ENCODE measurements around the gene ZNF213. TPM values are rescaled to one million over a fixed set of nuclear protein-coding genes. Genes with fewer than 3 reads are reported as not detected.

Gene ZNF213
- polyA plus RNA-seq (2013, experiment 1 of 2) = 4.3 TPM
- polyA plus RNA-seq (2013, experiment 2 of 2) = 4.6 TPM

GRCh38 chr16:3134338-3135125 is at the start of gene ZNF213:
ZNF213 (plus strand) TSS chr16:3135029; CDS start chr16:3137281, 2,252 bp downstream.
- peak within 1 kb of the TSS; percentile 99 for H3K9ac ChIP-seq (ENCODE audit: low read length)
- peak; percentile 100 for DNase-seq
- H3K18ac ChIP-seq (ENCODE audit: low read length) = peak within 1 kb of the TSS; percentile 91
- H3K4ac ChIP-seq (ENCODE audit: low read depth, low read length) = peak within 1 kb of the TSS; percentile 96
- no peaks in the 10 kb centered on the region for H3K36me3 ChIP-seq (ENCODE audit: control insufficient read depth, insufficient read depth, low read length)
- peak within 1 kb of the TSS; percentile 99 for H3K56ac ChIP-seq (ENCODE audit: low read length)
- H3K27me3 ChIP-seq (ENCODE audit: insufficient read depth, low read length, poor library complexity) = no peaks in the 10 kb centered on the region
- no CpG with 5 or more reads among the region's 63 CpGs for WGBS (ENCODE audit: extremely low coverage, insufficient coverage, low lambda C conversion rate)
- peak within 1 kb of the TSS; percentile 79 for H3K27ac ChIP-seq (ENCODE audit: low read depth, low read length)
- H2BK120ac ChIP-seq (ENCODE audit: low read depth, low read length) = no peak within 1 kb of the TSS
- no peak within 1 kb of the TSS for H2BK5ac ChIP-seq (ENCODE audit: low read length)
- H3K79me1 ChIP-seq (ENCODE audit: low read length) = peaks cover 4% of the 10 kb centered on the region
- peak within 1 kb of the TSS; percentile 95 for H3K4me2 ChIP-seq (ENCODE audit: low read length)
- H4K8ac ChIP-seq (ENCODE audit: low read depth, low read length) = no peak within 1 kb of the TSS
- peak within 1 kb of the TSS; percentile 98 for H3K4me3 ChIP-seq (ENCODE audit: low read length)
- H2BK15ac ChIP-seq (replicated peaks; ENCODE audit: low read depth) = no peak within 1 kb of the TSS
- no peak within 1 kb of the TSS for H3K23ac ChIP-seq (ENCODE audit: low read length)
- H3K79me2 ChIP-seq (ENCODE audit: control insufficient read depth, insufficient read depth, low read length) = peaks cover 13% of the 10 kb centered on the region
- peaks cover 2% of the 10 kb centered on the region for H3K4me1 ChIP-seq (ENCODE audit: control insufficient read depth, low read depth, low read length)
- peak within 1 kb of the TSS; percentile 78 for H2AK5ac ChIP-seq (ENCODE audit: low read length)
- H4K5ac ChIP-seq (ENCODE audit: low read length) = no peak within 1 kb of the TSS

- no peak overlapping the region for H3K4me2 ChIP-seq (ENCODE audit: low read length)
- no peak overlapping the region for H3K4ac ChIP-seq (ENCODE audit: low read depth, low read length)
- no peak overlapping the region for H2BK120ac ChIP-seq (ENCODE audit: low read depth, low read length)
- no peak overlapping the region for H2AK5ac ChIP-seq (ENCODE audit: low read length)
- WGBS (ENCODE audit: extremely low coverage, insufficient coverage, low lambda C conversion rate) = no CpG with 5 or more reads among the region's 17 CpGs
- no peaks in the 10 kb centered on the region for H3K79me2 ChIP-seq (ENCODE audit: control insufficient read depth, insufficient read depth, low read length)
- H3K36me3 ChIP-seq (ENCODE audit: control insufficient read depth, insufficient read depth, low read length) = peaks cover 13% of the 10 kb centered on the region
- no peak overlapping the region for H3K23ac ChIP-seq (ENCODE audit: low read length)
- H2BK5ac ChIP-seq (ENCODE audit: low read length) = no peak overlapping the region
- no peak overlapping the region for H4K5ac ChIP-seq (ENCODE audit: low read length)
- H3K18ac ChIP-seq (ENCODE audit: low read length) = no peak overlapping the region
- no peaks in the 10 kb centered on the region for H3K27me3 ChIP-seq (ENCODE audit: insufficient read depth, low read length, poor library complexity)
- no peak for DNase-seq
- no peak overlapping the region for H3K56ac ChIP-seq (ENCODE audit: low read length)
- H3K4me1 ChIP-seq (ENCODE audit: control insufficient read depth, low read depth, low read length) = no peaks in the 10 kb centered on the region
- H2BK15ac ChIP-seq (replicated peaks; ENCODE audit: low read depth) = no peak overlapping the region
- no peak overlapping the region for H3K9ac ChIP-seq (ENCODE audit: low read length)
- no peak overlapping the region for H3K4me3 ChIP-seq (ENCODE audit: low read length)
- no peaks in the 10 kb centered on the region for H3K79me1 ChIP-seq (ENCODE audit: low read length)
- no peak overlapping the region for H3K27ac ChIP-seq (ENCODE audit: low read depth, low read length)
- H4K8ac ChIP-seq (ENCODE audit: low read depth, low read length) = no peak overlapping the region
These were observed 48.8 kb upstream of the ZNF213 start for GRCh38 chr16:3085868-3086595.

- H3K4me2 ChIP-seq (ENCODE audit: low read length) = no peak overlapping the region
- no peak overlapping the region for H2BK15ac ChIP-seq (replicated peaks; ENCODE audit: low read depth)
- no peak overlapping the region for H3K18ac ChIP-seq (ENCODE audit: low read length)
- no peaks in the 10 kb centered on the region for H3K27me3 ChIP-seq (ENCODE audit: insufficient read depth, low read length, poor library complexity)
- H3K79me1 ChIP-seq (ENCODE audit: low read length) = no peaks in the 10 kb centered on the region
- WGBS (ENCODE audit: extremely low coverage, insufficient coverage, low lambda C conversion rate) = no CpG with 5 or more reads among the region's 14 CpGs
- no peak overlapping the region for H2BK5ac ChIP-seq (ENCODE audit: low read length)
- H3K56ac ChIP-seq (ENCODE audit: low read length) = no peak overlapping the region
- H2BK120ac ChIP-seq (ENCODE audit: low read depth, low read length) = no peak overlapping the region
- no peak overlapping the region for H3K23ac ChIP-seq (ENCODE audit: low read length)
- H4K5ac ChIP-seq (ENCODE audit: low read length) = no peak overlapping the region
- no peak for DNase-seq
- no peak overlapping the region for H2AK5ac ChIP-seq (ENCODE audit: low read length)
- H3K27ac ChIP-seq (ENCODE audit: low read depth, low read length) = no peak overlapping the region
- H3K36me3 ChIP-seq (ENCODE audit: control insufficient read depth, insufficient read depth, low read length) = peaks cover 13% of the 10 kb centered on the region
- no peak overlapping the region for H3K4me3 ChIP-seq (ENCODE audit: low read length)
- H4K8ac ChIP-seq (ENCODE audit: low read depth, low read length) = no peak overlapping the region
- H3K79me2 ChIP-seq (ENCODE audit: control insufficient read depth, insufficient read depth, low read length) = no peaks in the 10 kb centered on the region
- no peak overlapping the region for H3K9ac ChIP-seq (ENCODE audit: low read length)
- no peak overlapping the region for H3K4ac ChIP-seq (ENCODE audit: low read depth, low read length)
- no peaks in the 10 kb centered on the region for H3K4me1 ChIP-seq (ENCODE audit: control insufficient read depth, low read depth, low read length)
These were observed 48.1 kb upstream of the ZNF213 start for GRCh38 chr16:3086596-3087242.

GRCh38 chr16:3087243-3088235 is 47.3 kb upstream of the ZNF213 start:
- Histone ChIP-seq H3K56ac (ENCODE audit: low read length) (no peak overlapping the region), H4K5ac (ENCODE audit: low read length) (no peak overlapping the region), H2BK15ac (replicated peaks; ENCODE audit: low read depth) (no peak overlapping the region), H2BK120ac (ENCODE audit: low read depth, low read length) (no peak overlapping the region), H3K27me3 (ENCODE audit: insufficient read depth, low read length, poor library complexity) (no peaks in the 10 kb centered on the region), H3K23ac (ENCODE audit: low read length) (no peak overlapping the region), H3K18ac (ENCODE audit: low read length) (no peak overlapping the region), H3K79me2 (ENCODE audit: control insufficient read depth, insufficient read depth, low read length) (no peaks in the 10 kb centered on the region), H2AK5ac (ENCODE audit: low read length) (no peak overlapping the region), H3K9ac (ENCODE audit: low read length) (no peak overlapping the region), H3K4me3 (ENCODE audit: low read length) (no peak overlapping the region), H3K4me2 (ENCODE audit: low read length) (no peak overlapping the region), H3K4me1 (ENCODE audit: control insufficient read depth, low read depth, low read length) (no peaks in the 10 kb centered on the region), H3K4ac (ENCODE audit: low read depth, low read length) (no peak overlapping the region), H3K79me1 (ENCODE audit: low read length) (no peaks in the 10 kb centered on the region), H4K8ac (ENCODE audit: low read depth, low read length) (no peak overlapping the region), H3K27ac (ENCODE audit: low read depth, low read length) (no peak overlapping the region), H2BK5ac (ENCODE audit: low read length) (no peak overlapping the region), H3K36me3 (ENCODE audit: control insufficient read depth, insufficient read depth, low read length) (peaks cover 13% of the 10 kb centered on the region)
- DNase-seq = no peak
- no CpG with 5 or more reads among the region's 18 CpGs for WGBS (ENCODE audit: extremely low coverage, insufficient coverage, low lambda C conversion rate)

GRCh38 chr16:3088450-3088849 is 46.4 kb upstream of the ZNF213 start:
- Histone ChIP-seq H4K5ac (ENCODE audit: low read length) (no peak overlapping the region), H3K9ac (ENCODE audit: low read length) (no peak overlapping the region), H2BK5ac (ENCODE audit: low read length) (no peak overlapping the region), H3K27me3 (ENCODE audit: insufficient read depth, low read length, poor library complexity) (no peaks in the 10 kb centered on the region), H3K79me1 (ENCODE audit: low read length) (no peaks in the 10 kb centered on the region), H2AK5ac (ENCODE audit: low read length) (no peak overlapping the region), H3K4ac (ENCODE audit: low read depth, low read length) (no peak overlapping the region), H3K79me2 (ENCODE audit: control insufficient read depth, insufficient read depth, low read length) (peaks cover 2% of the 10 kb centered on the region), H3K18ac (ENCODE audit: low read length) (no peak overlapping the region), H3K4me2 (ENCODE audit: low read length) (no peak overlapping the region), H3K27ac (ENCODE audit: low read depth, low read length) (no peak overlapping the region), H2BK120ac (ENCODE audit: low read depth, low read length) (no peak overlapping the region), H3K23ac (ENCODE audit: low read length) (no peak overlapping the region), H3K56ac (ENCODE audit: low read length) (no peak overlapping the region), H3K4me3 (ENCODE audit: low read length) (no peak overlapping the region), H4K8ac (ENCODE audit: low read depth, low read length) (no peak overlapping the region), H2BK15ac (replicated peaks; ENCODE audit: low read depth) (no peak overlapping the region), H3K36me3 (ENCODE audit: control insufficient read depth, insufficient read depth, low read length) (peaks cover 13% of the 10 kb centered on the region), H3K4me1 (ENCODE audit: control insufficient read depth, low read depth, low read length) (no peaks in the 10 kb centered on the region)
- no CpG with 5 or more reads among the region's 7 CpGs for WGBS (ENCODE audit: extremely low coverage, insufficient coverage, low lambda C conversion rate)
- no peak for DNase-seq
